Colon (tissue), 2 donors: ENCODE results near the gene C1S.
"Not testable (repeated sequence)": the region's sequence is repeated elsewhere in the genome, so short reads cannot be mapped to it uniquely, and the experiment has no call there.

Experiments
- FAIRE-seq: peaks from 2 replicates; lab custom pipeline; 2012; peaks lifted over from hg19 to GRCh38; lab: Jason Lieb, UNC
- donor health status: control.
- donor health status: control.

C1S gene

GRCh38 chr12:7046383-7047105 is 14.0 kb upstream of the C1S start:
- FAIRE-seq, result no peak

GRCh38 chr12:7047306-7047705 is 13.2 kb upstream of the C1S start:
- no peak for FAIRE-seq

- not testable (repeated sequence) for FAIRE-seq
Observed at GRCh38 chr12:7049445-7049951, 11.0 kb upstream of the C1S start.

DNA sequence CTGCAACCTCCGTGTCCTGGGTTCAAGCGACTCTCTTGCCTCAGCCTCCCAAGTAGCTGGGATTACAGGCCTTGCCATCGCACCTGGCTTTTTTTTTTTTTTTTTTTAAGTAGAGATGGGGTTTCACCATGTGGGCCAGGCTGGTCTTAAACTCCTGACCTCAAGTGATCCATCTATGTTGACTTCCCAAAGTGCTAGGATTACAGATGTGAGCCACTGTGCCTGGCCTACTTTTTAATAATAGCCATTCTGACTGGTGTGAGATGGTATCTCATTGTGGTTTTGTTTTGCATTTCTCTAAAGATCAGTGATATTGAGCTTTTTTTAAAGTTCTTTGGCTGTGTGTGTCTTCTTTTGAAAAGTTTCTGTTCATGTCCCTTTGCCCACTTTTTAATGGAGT is 10.5 kb upstream of the C1S start:
- not testable (repeated sequence) for FAIRE-seq

DNA sequence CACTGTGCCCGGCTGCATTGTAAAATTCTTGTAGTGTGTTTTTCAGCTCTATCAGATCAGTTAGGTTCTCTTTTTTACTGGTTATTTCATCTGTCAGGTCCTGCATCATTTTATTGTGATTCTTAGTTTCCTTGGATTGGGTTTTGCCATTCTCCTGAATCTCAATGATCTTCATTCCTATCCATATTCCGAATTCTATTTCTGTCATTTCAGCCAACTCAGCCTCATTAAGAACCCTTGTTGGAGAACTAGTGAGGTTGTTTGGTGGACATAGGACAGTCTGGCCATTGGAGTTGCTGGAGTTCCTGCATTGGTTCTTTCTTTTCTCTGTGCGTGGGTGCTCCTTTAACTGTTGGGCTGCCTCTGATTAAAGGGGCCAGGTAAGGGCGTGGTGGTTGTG is 5.6 kb upstream of the C1S start:
- no peak for FAIRE-seq

DNA sequence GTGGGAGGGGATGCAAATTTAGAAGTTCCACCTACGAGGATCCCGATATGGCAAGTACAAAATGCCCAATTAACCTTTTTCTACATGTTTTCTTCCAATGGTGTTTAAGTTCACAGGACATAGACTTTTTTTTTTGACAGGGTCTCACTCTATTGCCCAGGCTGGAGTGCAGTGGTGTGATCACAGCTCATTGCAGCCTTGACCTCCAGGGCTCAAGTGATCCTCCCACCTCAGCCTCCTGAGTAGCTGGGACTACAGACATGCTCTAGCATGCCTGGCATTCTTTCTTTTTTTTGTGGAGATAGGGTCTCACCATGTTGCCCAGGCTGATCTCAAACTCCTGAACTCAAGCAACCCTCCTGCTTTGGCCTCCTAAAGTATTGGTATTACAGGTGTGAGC is 4.8 kb upstream of the C1S start:
- not testable (repeated sequence) for FAIRE-seq

DNA sequence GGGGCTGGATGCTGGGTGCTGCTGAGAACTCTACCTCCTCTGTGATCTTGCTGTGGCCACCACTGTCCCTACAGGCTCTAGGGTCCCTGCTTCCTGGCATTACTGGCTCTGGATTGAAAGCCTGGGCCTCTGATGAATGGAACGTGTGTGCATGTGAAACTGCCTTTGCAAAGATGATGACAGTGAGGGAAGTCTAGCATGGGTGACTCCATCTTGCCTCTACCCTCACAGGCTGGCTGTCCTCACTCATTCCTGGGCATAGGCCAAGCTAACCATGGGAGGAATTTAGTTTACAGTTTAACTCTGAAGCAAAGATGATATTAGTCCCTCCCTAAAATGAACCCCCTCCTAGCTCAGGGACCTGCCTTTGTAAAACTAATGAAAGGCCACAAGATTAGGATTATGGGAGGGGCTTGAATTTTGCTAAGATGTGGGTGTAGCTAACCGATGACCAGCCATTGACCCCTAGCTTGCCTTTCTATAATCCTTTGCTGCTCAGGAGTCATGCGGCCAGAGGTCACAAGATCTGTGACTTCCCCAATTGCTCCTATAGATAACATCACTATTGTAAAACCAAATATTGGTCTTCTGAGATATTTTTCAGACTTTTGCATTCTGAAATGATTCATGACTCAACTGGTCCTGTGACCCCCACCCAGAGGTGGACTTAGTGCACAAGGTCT is 2.2 kb upstream of the C1S start:
- FAIRE-seq, result no peak

DNA sequence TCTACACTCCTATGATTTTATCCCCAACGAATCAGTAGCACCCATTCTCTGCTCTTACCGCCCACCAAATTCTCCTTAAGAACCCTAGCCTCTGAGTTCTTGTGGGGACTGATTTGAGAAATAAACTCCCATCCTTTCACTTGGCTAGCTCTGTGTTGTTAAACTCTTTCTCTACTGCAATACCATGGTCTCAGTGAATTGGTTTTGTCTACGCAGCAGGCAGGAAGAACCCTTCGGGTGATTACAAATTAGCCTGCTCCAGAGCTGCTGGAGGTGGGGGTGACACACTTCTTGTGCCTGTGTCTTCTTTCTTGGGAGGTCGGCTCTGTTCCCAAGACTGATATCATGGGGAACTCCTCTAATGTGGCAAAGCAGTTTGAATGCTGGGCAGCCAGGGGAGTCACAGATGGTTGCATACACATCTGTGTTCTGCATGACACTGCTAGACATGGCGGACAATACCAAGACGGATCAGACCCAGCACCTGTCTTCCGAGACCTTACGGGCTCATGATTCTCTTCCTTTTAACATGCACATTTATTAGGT is 1.6 kb upstream of the C1S start:
- FAIRE-seq, result no peak

DNA sequence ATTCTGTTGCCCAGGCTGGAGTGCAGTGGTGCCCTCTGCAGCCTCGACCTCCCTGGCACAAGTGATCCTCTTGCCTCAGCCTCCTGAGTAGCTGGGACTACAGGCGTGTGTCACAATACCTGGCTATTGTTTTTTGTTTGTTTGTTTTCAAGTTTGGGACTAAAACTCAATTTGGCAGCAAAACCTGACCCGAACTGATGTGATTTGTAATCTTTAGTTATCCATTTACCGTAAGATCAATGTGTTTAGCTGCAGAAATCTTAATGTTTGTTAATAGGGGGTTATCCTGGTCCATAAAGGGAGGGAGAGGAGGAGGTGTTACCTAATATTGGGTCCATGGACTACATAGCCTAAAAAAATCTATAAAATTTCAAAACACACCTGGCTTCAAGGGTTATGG is 738 bp upstream of the C1S start:
- FAIRE-seq, result no peak

DNA sequence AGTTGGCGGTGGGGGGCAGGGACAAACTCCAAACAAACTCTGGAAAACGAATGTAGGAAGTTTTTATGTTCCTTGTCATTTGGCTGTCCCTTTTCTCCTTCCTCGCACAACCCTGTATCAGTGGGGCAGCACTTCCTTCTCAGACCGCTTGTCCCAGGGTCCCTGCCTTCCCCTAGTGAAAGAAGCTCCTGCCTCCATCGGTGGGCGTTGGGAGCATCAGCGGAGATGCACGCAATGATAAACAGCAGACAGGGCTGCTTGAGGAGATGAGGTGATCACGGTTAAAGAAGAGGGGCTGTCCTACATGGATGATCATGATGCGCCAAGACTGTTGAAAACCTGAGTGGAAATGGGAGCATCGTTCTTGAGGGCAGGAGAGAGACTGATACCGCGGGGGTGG is 620 bp downstream of the C1S start:
- FAIRE-seq, result no peak

DNA sequence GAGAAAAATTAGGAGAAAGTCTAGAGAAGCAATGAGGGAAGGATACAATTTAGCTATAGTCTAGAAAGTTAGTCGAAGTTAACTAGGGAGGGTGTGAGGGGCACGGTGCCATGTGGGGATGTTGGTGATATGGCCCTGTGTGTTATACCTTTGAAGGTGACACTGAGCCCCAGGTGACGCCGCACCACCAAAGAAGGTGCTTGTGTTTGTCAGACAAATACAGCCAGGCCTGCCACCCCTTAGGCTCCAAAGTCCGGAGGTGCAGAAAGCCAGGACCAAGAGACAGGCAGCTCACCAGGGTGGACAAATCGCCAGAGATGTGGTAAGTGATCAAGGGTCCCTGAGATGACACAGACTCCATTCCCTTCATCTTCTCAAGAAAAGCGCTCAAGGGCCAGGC is 1.1 kb downstream of the C1S start:
- FAIRE-seq, result no peak

GRCh38 chr12:7064516-7064915 is 4.0 kb downstream of the C1S start:
- FAIRE-seq, result no peak

- no peak for FAIRE-seq
Observed at GRCh38 chr12:7065073-7065623, 4.6 kb downstream of the C1S start.

GRCh38 chr12:7066596-7066995 is 6.1 kb downstream of the C1S start:
- no peak for FAIRE-seq

- no peak for FAIRE-seq
Observed at GRCh38 chr12:7067096-7067495, 6.6 kb downstream of the C1S start.

GRCh38 chr12:7068240-7068993 is 7.9 kb downstream of the C1S start:
- FAIRE-seq, result no peak

- no peak for FAIRE-seq
Observed at GRCh38 chr12:7068994-7069346, 8.5 kb downstream of the C1S start.

- no peak for FAIRE-seq
Observed at GRCh38 chr12:7069386-7069785, 8.9 kb downstream of the C1S start.

- FAIRE-seq, result no peak
Observed at GRCh38 chr12:7072035-7072434, 11.5 kb downstream of the C1S start.

DNA sequence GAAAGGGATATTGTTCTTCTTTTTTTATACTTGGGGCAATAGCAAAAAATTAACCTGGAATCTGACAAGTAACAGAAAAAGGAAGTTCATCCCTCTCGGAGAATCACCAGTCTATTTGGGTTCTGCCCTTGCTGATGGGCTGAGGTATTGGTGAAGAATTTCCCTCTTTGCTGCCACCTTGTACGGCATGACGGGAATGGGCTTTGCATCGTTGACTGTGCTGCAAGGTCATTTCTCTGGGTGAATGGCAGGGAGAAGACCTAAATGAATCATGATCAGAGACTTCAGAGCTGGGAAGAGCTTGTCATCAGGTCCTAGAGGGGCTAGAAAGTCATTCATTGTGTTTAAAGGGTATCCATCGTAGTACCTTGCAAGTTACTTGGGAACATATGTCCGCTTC is 12.0 kb downstream of the C1S start:
- FAIRE-seq, result no peak

DNA sequence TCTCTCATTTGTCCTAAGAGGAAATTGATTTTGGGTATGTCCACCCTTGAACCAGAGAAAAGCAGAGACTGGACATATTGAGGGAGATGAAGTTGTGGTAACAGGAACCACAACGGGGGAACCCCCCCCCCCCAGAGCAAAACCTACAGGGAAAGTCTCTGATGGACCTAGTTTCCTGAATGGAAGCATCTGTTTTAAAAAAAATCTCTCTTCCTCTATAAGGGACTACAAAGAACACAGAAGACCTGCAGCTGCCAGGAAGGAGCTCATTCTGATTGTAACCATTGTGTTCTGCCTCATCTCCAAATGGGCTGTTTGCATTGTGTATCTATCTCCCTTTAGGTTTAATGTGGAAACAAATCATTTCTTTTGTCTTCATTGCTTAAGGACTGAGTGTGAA is 13.4 kb downstream of the C1S start:
- no peak for FAIRE-seq

DNA sequence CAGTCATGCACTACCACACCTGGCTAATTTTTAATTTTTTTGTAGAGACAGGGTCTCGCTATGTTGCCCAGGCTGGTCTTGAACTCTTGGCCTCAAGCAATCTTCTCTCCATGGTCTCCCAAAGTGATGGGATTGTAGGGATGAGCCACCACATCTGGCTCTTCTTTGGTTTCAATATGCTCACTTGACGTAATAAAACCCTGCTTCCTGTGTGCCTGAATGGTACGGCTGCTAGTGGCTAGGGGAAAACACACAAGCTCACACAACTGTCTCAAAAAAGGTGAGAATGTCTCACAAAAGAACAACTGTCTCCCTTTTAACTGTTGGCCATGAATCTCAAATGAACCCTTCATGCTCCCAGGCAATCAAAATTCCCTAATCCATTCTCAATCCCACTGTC is 15.0 kb downstream of the C1S start:
- no peak for FAIRE-seq

DNA sequence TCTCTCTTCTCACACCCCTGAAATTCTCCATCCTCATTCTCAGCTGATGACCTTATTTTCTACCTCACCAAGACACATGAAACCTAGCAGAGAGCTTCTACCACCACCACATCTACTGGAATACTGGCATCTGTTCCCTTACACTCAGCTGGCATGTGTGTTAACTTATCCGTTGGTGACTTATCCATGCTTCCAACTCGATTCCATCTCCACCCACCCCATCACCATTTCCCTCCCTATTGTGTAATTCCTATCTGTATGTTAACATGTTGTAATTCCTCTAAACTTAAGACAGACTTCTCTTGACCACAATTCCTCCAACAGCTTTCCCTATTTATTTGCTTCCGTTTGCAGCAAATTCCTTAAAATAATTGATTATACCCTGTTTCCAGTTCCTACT is 15.4 kb downstream of the C1S start:
- FAIRE-seq, result no peak
